Hematopoietic multipotent progenitor cell (in vitro differentiated cells): ENCODE data around the gene MALRD1. TPM values are rescaled to one million over a fixed set of nuclear protein-coding genes. Genes with fewer than 3 reads are reported as not detected.

Source experiments
- DNase-seq, 3 donors: peaks; one replicate each; pipeline ENCODE4 v3.0.0-alpha.2; 2011 to 2015; ENCODE audit warnings: low read depth in 2 of 3, low spot score in 2 of 3
- total RNA-seq: library from RNA; depleted of rRNA; stranded (reverse); fragments of >200 nt; gene quantifications from one replicate; pipeline ENCODE4 v1.2.3, GENCODE V29; 2012

MALRD1 gene
- 35.5 TPM for total RNA-seq

DNA sequence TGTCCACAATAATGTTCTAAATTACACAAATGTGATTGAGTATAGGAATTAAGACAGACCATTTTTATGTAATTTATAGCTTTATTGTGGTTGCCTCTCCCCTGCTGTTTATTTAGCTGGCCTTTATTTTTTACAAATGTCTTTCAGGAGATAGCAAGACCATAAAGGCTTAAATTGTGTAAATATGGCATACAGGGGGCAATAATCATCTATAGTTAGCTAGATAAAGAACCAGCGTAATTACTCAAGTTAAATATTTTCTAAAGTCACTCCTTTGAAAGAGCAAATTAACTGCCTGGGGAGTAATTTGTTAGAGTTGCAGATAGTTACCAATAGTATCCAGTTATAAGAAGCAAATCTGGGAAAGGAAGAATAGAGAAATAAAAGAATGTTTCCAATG, at the start of gene MALRD1:
Gene MALRD1 (plus strand): TSS at position 313 of the 400 bp plus-strand sequence. CDS start 138 bp downstream, outside the sequence.
- no peak for DNase-seq

DNA sequence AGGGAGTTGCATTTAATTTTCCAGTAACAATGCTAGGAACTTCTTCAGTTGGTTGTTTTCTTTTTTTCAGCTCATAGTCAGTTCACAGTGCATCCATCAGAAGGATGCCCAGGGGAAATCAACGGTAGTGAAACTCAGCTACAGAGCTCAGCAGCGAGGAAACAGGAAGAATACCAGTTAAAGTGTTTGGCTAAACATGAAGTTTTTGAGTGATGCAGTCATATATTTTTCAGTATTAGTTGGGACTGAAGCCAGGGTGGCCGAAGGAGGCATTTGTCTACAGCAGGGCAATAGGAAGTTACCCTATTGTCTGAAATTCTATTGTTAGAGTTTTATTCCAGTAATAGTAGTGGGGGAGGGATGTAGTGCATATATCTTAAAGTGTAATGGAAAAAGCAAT, 45.3 kb upstream of the MALRD1 start:
- DNase-seq: no peak

DNA sequence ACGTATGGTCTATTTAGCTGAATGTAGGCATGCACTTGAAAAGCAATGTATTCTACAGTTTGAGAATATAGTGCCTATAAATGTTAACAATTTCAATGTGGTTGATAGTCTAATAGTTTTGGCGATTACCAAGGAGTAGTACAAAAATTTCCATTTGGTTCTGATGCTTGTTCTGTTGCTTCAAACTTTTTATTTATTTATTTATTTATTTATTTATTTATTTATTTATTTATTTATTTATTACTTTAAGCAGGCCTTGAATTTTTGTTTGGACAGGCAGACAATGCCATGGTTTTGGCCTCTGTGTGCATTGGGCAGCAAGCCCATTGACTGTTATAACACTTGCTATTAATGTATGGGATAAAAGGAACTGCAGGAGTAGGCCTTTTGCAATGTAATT, 36.5 kb upstream of the MALRD1 start:
- DNase-seq: no peak

DNA sequence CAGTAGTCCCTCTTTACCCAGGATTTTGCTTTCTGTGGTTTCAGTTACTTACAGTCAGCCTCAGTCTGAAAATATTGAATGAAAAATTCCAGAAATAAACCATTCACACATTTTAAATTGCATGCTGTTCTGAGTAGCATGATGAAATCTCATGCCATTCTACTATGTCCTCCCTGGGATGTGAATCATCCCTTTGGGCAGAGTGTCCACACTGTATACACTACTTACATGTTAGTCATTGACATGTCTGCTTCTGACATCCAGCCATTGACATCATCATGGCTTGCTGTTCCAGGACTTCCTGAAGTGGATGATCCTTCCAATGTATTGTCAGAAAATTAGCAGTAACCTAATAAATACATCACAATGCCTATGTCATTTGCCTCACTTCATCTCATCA, 34.6 kb upstream of the MALRD1 start:
- DNase-seq: no peak

DNA sequence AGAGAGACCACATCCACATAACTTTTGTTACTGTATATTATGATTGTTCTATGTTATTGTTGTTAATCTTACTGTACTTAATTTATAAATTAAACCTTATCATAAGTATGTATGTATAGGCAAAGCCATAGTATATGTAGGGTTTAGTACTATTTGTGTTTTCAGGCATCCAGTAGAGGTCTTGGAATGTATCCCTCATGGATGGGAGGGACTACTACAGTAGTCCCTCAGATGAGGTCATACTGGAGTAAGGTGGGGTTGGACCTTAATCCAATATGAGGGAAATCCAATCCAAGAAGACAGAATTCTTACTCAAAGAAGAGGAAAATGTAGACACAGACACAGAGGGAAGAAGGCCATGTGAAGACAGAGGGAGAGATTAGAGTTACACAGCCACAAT, 34.1 kb upstream of the MALRD1 start:
- no peak for DNase-seq

DNA sequence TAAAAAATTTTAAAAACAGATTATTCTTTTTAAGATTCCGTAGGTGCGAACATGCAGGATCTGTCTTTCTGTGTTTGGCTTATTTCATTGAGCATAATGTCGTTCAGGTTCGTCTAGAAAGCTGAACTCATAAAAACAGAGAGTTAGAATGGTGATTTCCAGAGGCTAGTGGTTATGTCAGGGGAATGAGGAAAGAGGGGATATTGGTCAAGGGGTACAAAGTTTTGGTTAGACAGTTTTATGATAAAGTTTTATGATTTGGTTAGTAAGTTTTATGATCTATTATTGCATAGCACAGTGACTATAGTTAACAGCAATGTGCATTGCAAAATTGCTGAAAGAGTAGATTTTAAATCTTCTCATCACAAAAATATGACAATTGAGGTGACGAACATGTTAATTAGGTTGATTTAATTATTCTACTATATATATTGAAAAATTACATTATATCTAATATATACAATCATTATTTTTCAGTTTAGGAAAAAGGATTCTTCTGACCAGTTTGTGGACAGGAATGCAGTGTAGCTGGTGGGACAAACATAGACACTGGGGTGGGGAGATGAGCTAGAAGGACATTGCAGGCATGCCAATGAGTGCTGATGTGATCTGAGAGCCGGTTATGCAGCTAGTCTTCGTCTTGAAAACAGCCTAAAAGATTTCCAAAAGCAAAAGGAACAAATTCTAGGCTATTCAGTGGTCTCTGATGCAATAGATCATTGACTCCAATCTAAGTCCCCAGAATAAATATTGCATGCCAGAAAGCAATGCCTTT, 31.3 kb upstream of the MALRD1 start:
- DNase-seq: no peak

DNA sequence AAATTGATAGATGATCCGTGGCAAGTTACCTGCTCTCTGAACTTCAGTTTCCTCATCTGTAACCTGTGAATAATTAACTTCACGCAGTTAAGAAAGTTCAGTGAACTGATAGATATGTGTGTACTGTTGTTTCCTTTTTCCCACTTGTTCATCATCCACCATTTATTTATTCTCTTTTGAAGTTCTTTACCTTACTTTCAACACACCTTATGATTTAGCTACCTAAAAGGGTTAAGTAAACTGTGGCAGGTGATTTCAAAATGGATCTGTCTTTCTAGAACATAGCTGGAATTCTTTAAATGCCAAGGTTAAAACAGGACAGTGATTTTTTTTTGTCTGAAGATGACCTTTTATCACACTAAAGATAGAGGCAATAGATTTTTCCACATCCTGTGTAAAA, 27.4 kb upstream of the MALRD1 start:
- DNase-seq: no peak

DNA sequence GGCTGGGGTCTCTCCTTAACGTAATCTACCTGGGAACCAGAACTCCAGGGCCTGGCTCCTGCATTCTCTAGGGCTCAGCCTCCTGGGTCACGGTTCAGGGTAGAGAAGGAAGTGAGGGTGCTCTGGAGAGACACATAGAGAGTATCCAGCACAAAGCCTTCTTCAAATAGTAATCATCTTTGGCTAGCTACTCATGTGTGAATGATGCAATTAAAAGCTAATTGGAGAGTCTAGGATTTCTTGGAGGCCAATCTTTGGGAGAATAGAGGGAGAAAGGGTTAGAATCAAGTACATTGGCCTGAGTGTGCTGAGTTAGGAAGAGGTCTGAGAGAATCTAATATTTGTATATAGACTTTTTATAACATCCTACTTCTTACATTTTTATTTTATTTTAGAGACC, 24.0 kb upstream of the MALRD1 start:
- DNase-seq: no peak

DNA sequence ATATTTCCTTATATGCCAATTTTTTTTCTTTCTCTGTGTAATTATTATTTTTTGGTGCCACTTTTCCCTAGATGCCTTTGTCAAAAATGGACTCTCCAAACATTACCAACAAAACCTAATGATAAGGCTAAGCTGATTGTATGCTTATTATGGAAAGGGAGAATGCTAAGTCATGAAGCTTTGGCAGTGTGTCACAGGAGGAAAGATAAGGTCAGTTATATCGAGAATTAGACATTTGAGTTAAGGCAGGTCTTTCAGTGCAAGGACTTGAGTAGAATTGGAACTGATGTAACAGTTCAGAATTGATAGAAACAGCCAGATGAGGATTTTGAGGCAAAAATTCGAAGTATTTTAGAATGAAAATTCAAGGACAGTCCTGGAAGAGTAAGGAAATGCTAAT, 16.8 kb upstream of the MALRD1 start:
- DNase-seq: no peak

DNA sequence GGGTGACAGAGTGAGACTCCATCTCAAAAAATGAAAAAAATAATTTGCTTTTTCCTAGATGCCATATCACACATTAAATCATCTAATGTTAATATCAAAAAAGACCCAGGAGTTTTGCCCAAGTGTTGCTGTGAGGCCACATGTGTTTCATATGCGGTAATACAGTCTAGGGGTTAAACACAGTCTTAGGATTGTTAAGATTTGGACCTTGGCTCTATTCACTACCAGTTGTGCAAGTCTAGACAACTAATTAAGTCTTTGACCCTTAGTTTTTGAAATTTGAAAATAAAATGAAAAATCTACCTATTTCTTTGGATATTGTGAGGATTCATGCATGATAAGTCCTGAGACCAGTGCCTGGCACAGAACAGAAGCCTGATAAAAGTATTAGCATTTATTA, 14.9 kb upstream of the MALRD1 start:
- DNase-seq: no peak

DNA sequence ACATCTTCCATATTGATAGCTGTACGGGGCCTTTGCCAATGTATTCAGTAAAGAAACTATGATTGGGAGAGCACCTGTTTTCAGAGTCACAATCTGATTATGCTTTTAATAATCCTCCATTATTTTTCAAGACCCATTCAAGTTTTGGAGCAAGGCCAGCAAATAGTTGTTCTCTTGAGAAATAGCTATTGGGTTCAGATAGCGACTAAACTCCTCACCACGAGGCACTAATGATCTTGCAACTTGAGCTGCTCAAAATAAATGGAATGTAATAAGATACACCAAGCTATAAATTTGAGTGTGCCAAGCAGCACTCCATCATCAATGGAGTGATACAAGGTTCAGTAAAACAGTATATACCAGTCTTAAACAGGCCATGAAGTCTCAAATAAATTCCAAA, 7.4 kb upstream of the MALRD1 start:
- no peak for DNase-seq

DNA sequence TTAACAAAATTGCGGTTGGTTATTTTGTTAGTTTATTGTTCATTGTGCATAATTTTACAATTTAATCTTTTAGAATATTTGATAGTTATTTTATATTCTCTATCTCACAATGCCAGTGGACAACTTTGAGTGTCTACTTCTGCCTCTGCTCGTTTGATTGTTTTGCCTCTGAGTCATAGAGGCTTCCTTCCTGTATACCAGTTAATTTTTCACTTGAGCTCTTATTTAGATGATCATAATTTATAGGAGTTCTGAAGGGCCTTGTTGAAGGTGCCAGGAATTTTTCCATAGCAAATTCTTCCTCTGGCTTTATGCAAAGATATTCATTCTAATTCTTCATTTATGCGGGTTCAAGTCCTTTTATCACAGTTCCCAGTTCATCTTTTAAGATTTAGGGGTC, 5.2 kb upstream of the MALRD1 start:
- DNase-seq: no peak

DNA sequence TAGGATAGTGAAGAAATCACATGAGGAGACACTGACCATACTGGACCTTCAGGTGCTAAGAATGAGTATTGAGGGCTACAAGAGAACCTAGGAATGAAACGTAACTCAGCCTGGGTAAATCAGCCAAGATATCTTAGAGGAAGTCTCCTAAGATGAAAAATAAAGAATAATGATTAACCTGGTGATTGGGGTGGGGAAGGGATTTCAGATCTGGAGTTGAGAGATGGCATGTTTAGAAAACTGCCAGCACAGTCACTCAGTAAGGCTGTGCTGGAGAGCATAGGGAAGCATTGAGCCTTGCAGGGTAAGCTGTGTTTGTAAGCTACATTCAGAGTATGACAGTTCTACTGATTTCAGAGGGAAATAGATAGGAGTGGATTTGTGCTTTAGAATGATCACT, 1.9 kb upstream of the MALRD1 start:
- DNase-seq: no peak

- no peak for DNase-seq
These were observed 290 bp downstream of the MALRD1 start for GRCh38 chr10:19048891-19049290.

DNA sequence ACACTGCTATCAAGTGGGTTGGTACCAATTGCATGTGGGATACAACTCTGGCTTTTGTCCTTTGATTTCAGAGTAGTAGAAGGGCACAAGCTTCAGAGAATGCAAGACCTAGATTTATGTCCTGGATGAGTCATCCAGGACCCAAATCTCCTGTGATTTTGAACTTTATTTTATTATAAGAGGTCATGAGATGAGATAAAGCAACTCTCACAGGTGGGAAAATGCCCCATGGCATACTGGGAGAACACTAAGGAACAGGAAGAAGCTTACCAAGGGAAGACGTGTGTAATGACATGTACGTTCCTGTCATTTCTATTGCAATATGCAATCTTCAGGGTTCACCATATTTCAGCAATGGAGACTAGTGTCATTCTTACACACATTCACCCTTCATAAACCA, 966 bp downstream of the MALRD1 start:
- DNase-seq: no peak

DNA sequence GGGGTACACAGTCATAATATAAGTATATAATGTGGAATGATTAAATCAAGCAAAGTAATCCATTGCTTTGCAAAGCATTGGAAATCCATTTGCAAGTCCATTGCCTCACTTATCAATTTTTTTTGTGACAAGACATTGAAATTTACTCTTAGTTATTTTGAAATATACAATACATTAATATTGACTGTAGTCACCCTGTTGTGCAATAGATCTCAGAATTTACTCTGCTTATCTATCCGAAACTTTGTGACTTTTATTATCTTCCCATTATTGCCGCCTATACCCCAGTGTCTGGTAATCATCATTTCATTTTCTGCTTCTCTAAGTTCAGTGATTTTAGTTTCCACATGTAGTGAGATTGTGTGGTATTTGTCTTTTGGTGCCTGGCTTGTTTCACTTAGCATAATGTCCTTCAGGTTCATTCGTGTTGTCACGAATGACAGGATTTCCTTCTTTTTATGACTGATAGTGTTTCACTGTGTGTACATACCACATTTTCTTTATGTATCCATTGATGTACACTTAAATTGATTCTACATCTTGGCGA, 5.8 kb downstream of the MALRD1 start:
- no peak for DNase-seq

DNA sequence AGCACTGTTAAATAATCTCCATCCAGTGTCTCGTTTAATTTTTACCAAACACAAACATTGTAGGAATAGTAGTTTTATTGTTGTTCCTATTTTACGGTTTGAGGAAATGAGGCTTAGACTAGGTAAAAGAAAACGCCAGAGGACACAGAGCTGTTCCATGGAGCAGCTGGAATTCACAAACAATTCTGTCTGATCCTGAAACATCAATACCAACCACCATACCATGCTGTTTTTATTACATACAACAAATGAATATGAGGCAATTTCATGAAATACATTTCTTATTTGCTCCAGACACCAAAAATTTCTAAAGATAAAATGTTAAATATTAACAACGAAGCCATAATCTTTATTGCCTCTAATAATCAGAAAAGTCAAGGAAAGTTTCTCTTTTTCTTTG, 9.4 kb downstream of the MALRD1 start:
- DNase-seq: no peak

GRCh38 chr10:19063986-19064385, 15.4 kb downstream of the MALRD1 start:
- no peak for DNase-seq

DNA sequence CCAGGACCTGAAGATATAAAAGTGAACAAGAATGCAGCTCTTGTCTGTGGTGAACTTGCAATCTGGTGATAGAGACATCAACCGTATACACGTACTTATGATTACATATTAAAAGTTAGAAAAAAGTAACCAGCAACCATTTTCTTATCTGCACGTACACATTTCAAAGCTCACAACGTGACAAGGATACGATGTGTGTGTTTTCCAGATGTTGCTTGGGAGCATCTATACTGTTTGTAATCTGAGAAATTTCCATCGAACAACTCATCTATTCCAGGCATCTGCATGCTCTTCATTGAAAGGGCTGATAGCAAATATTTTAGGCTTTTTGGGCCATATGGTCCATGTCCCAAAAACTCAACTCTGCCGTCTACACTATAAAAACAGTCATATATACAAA, 23.3 kb downstream of the MALRD1 start:
- DNase-seq: no peak

DNA sequence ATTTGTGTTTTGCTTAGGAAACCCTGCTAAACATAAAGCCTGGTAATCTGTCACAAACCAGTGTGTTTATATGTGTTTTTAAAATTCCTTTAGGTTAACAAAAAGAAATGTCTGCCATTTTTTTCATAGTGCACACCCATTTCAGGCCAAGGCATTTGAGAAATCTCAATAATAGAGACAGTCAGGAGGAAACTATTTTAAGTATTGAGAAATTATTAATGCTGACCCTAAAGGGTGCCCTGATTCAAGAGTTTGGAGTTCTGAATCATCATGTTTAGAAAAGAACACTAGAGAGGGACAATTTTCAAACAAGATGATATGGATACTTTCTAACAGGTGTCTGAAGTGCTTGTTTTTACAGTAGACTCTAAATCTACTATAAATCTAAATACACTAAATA, 28.7 kb downstream of the MALRD1 start:
- DNase-seq: no peak

DNA sequence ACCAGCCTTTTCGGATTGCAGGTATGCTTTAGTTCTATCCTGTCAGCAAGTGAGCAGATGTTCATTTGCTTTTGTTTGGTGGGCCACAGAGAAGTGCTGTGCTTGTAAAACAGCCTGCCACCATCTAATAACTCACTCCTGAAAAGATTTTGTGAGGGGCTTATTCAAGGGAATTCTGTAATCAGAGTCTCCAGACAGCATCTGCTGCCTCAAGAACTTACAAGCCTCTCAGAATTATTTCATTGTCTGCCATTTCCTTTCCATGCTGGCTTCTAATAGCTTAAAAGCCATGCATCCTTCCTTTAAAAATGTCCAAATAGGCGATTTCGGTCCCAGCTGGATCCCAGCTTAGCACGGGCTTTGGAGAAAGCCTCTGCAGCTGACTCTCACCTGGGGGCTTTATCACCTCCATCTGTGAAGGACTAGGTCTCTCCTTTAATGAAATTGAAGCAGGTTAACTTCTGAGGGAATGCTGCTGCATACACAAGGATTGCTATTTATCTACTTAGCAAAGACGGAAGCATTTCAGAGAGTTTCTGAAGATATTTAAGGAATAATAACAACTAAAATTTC, 48.0 kb downstream of the MALRD1 start:
- no peak for DNase-seq

DNA sequence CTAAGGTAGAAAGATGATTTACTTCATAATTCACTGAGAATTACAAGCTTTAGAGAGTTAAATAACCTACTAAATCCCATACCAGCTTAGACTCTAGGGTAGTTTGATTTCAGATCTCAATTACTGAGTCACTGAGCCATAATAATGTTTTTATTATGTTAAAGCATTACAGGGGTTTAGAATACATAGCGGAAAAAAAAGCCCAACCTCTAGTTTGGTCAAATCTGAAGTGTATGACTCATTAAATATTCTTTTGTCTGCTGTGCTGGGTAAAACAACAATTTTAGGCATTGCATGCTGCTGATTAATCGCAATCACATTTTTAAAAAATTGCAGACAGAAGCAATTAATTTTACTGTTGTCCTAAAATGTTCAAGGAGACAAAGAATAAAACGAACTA, 48.5 kb downstream of the MALRD1 start:
- DNase-seq: no peak
